Right cardiac atrium (tissue), 5 donors: ENCODE data around the gene PPIF. TPM values are rescaled to one million over a fixed set of nuclear protein-coding genes. Genes with fewer than 3 reads are reported as not detected.

ENCODE experiments used
- ATAC-seq, 2 donors: fragments of 200-7000 bp; cut with Tn5 transposase; one replicate each; pipeline versions ENCODE4 v1.8.0 to v1.9.1; 2020; ENCODE audit warnings: moderate library complexity in 2 of 2, mild to moderate bottlenecking in 1 of 2
- DNase-seq, 3 donors: peaks; one replicate each; pipeline ENCODE4 v3.0.0-alpha.2; 2020
- H3K27ac ChIP-seq: one replicate; pipeline ENCODE4 v1.5.1; 2013; ENCODE audit warnings: mild to moderate bottlenecking, low read length, control low read depth, moderate library complexity
- H3K27me3 ChIP-seq: one replicate; pipeline ENCODE4 v1.6.1; 2013; ENCODE audit not compliant: control insufficient read depth, insufficient read depth
- H3K4me1 ChIP-seq: one replicate; pipeline ENCODE4 v1.6.1; 2013; ENCODE audit warnings: low read length; ENCODE audit not compliant: control insufficient read depth, insufficient read depth
- H3K4me3 ChIP-seq: one replicate; pipeline ENCODE4 v1.5.1; 2013; ENCODE audit warnings: low read length, control low read depth
- H3K9me3 ChIP-seq: one replicate; pipeline ENCODE4 v1.6.1; 2013; ENCODE audit warnings: low read length; ENCODE audit not compliant: control insufficient read depth
- WGBS: extraction: QIAGEN DNeasy Blood & Tissue Kit; methylation state at CpG from one replicate; pipeline ENCODE4 v1.1.7; 2013; 5-methylcytosine and 5-hydroxymethylcytosine counted together
- intact Hi-C, 4 donors: fragments of 100-400 bp; cut with DNase I; formaldehyde crosslinking; loops; one replicate each; pipeline versions ENCODE4 v1.11.0 to v1.14.0; 2022 to 2023
- polyA plus RNA-seq: library from polyadenylated mRNA; stranded (reverse); fragments of 200-250 nt; gene quantifications from one replicate; pipeline ENCODE4 v1.2.3, GENCODE V29; 2013
- total RNA-seq, 4 donors: library from RNA; stranded (reverse); fragmentation: NEBNext Ultra II Directional; extraction: Animal tissue kit (Norgen Biotek cat#: 25700); gene quantifications; one replicate each; pipeline ENCODE4 v1.2.1, GENCODE V29; 2021
- donor health status: healthy with polysubstance abuse.
- donor health status: DM: no; HTN: yes; CAD: no.
- donor health status: DM: no; HTN: no; CAD: no.
- donor health status: DM: no; HTN: yes; CAD: no; lungs with severe emphysema.
- donor health status: DM: yes; HTN: yes; CAD: no.

Gene PPIF
- total and polyA plus RNA-seq, 5 donors, result 91.8 to 121 (median 104) TPM

GRCh38 chr10:79383974-79384606 lies 36.8 kb downstream of the PPIF start:
- Histone ChIP-seq H3K4me3 (no peak overlapping the region), H3K27me3 (no peaks in the 10 kb centered on the region), H3K27ac (no peak overlapping the region), H3K4me1 (peaks cover 37% of the 10 kb centered on the region), H3K9me3 (no peaks in the 10 kb centered on the region)
- intact Hi-C loops, result no loop called here
- no peak for ATAC-seq
- DNase-seq, result peak in 2 of 3 donors; percentile 23 to 71
- 74% methylated on average over 12 of the region's 12 CpGs for WGBS

- 89% methylated on average over 14 of the region's 14 CpGs for WGBS
These were observed 37.6 kb downstream of the PPIF start for GRCh38 chr10:79384773-79385391.

GRCh38 chr10:79385392-79385795 lies 38.1 kb downstream of the PPIF start:
- no peaks in the 10 kb centered on the region for H3K9me3 ChIP-seq
- 90% methylated on average over 9 of the region's 9 CpGs for WGBS
- DNase-seq (peak in 1 of 3 donors; percentile 45), ATAC-seq (no peak)
- peaks cover 26% of the 10 kb centered on the region for H3K4me1 ChIP-seq
- no peaks in the 10 kb centered on the region for H3K27me3 ChIP-seq
- intact Hi-C loops, result no loop called here
- H3K27ac ChIP-seq, result no peak overlapping the region
- H3K4me3 ChIP-seq, result no peak overlapping the region

More at GRCh38 chr10:79384773-79385391, 37.6 kb downstream of the PPIF start:
- Histone ChIP-seq H3K27me3 (no peaks in the 10 kb centered on the region), H3K27ac (no peak overlapping the region), H3K9me3 (no peaks in the 10 kb centered on the region), H3K4me3 (no peak overlapping the region), H3K4me1 (peaks cover 31% of the 10 kb centered on the region)
- intact Hi-C loops, result no loop called here
- no peak for DNase-seq
- no peak for ATAC-seq

GRCh38 chr10:79385804-79386531 lies 38.7 kb downstream of the PPIF start:
- no peaks in the 10 kb centered on the region for H3K27me3 ChIP-seq
- intact Hi-C loops, result no loop called here
- H3K27ac ChIP-seq, result no peak overlapping the region
- H3K9me3 ChIP-seq, result no peaks in the 10 kb centered on the region
- no peak overlapping the region for H3K4me3 ChIP-seq
- H3K4me1 ChIP-seq, result peaks cover 20% of the 10 kb centered on the region
- ATAC-seq (no peak), DNase-seq (peak in 1 of 3 donors; percentile 52)
- WGBS, result 87% methylated on average over 28 of the region's 28 CpGs

- intact Hi-C loops, result no loop called here
- 75% methylated on average over 24 of the region's 24 CpGs for WGBS
These were observed 39.6 kb downstream of the PPIF start for GRCh38 chr10:79386637-79387465.

GRCh38 chr10:79387466-79387973 lies 40.3 kb downstream of the PPIF start:
- Histone ChIP-seq H3K27ac (no peak overlapping the region), H3K9me3 (no peaks in the 10 kb centered on the region), H3K27me3 (no peaks in the 10 kb centered on the region), H3K4me3 (no peak overlapping the region), H3K4me1 (peaks cover 16% of the 10 kb centered on the region)
- ATAC-seq (no peak), DNase-seq (peak in 1 of 3 donors; percentile 16)
- intact Hi-C loops, result no loop called here
- WGBS, result 73% methylated on average over 5 of the region's 5 CpGs

More at GRCh38 chr10:79386637-79387465, 39.6 kb downstream of the PPIF start:
- ATAC-seq (no peak), DNase-seq (peak in 1 of 3 donors; percentile 59)
- Histone ChIP-seq H3K4me3 (no peak overlapping the region), H3K9me3 (no peaks in the 10 kb centered on the region), H3K27me3 (no peaks in the 10 kb centered on the region), H3K4me1 (peaks cover 13% of the 10 kb centered on the region), H3K27ac (no peak overlapping the region)

- no peak for ATAC-seq
These were observed 40.9 kb downstream of the PPIF start for GRCh38 chr10:79387974-79388850.

GRCh38 chr10:79390057-79390456 lies 42.8 kb downstream of the PPIF start:
- WGBS, result 94% methylated on average over 2 of the region's 2 CpGs
- Histone ChIP-seq H3K4me1 (peaks cover 21% of the 10 kb centered on the region), H3K27ac (no peak overlapping the region), H3K27me3 (no peaks in the 10 kb centered on the region), H3K9me3 (no peaks in the 10 kb centered on the region), H3K4me3 (no peak overlapping the region)
- ATAC-seq (no peak), DNase-seq (no peak)
- intact Hi-C loops, result loop anchor here in 1 of 4 donors (10.0 kb wide), 1 partner anchor 55 kb away; the partner anchor contains the start of gene ZCCHC24

More at GRCh38 chr10:79387974-79388850, 40.9 kb downstream of the PPIF start:
- Histone ChIP-seq H3K4me3 (no peak overlapping the region), H3K4me1 (peaks cover 18% of the 10 kb centered on the region), H3K27me3 (no peaks in the 10 kb centered on the region), H3K9me3 (no peaks in the 10 kb centered on the region), H3K27ac (no peak overlapping the region)
- 61% methylated on average over 11 of the region's 11 CpGs for WGBS
- intact Hi-C loops, result no loop called here
- DNase-seq, result no peak

GRCh38 chr10:79390551-79391229 lies 43.4 kb downstream of the PPIF start:
- Histone ChIP-seq H3K9me3 (no peaks in the 10 kb centered on the region), H3K4me1 (peaks cover 21% of the 10 kb centered on the region), H3K4me3 (no peak overlapping the region), H3K27ac (no peak overlapping the region), H3K27me3 (no peaks in the 10 kb centered on the region)
- intact Hi-C loops, result loop anchor here in 1 of 4 donors (10.0 kb wide), 1 partner anchor 54 kb away; the partner anchor contains the start of gene ZCCHC24
- WGBS, result 54% methylated on average over 16 of the region's 16 CpGs
- DNase-seq, result peak; percentile 16 to 67 (median 64)
- ATAC-seq, result no peak
